HepG2 (cell line): ENCODE results near the gene C2orf81. TPM values are rescaled to one million over a fixed set of nuclear protein-coding genes. Genes with fewer than 3 reads are reported as not detected.

Experiments used
- CSRNP1 ChIP-seq: sonication (generic); formaldehyde crosslinking; IDR thresholded peaks from 2 replicates; pipeline ENCODE4 v1.8.1; 2023; ENCODE audit warnings: mild to moderate bottlenecking, missing genetic modification reagents
- HNF1B ChIP-seq: sonication (generic); formaldehyde crosslinking; IDR thresholded peaks from 2 replicates; pipeline ENCODE4 v1.5.1; 2020; ENCODE audit warnings: mild to moderate bottlenecking, moderate library complexity, missing genetic modification reagents
- HNRNPK ChIP-seq: fragments of 200-400 bp; formaldehyde crosslinking; IDR thresholded peaks from 2 replicates; pipeline ENCODE4 v1.6.1; 2018; ENCODE audit warnings: low read length, low read depth, moderate library complexity, mild to moderate bottlenecking; ENCODE audit not compliant: poor library complexity, severe bottlenecking
- MXD4 ChIP-seq: IDR thresholded peaks from 2 replicates; pipeline ENCODE4 v1.6.1; 2016; ENCODE audit warnings: mild to moderate bottlenecking, missing biosample characterization, missing genetic modification reagents
- PAWR ChIP-seq: sonication (generic); formaldehyde crosslinking; IDR thresholded peaks from 2 replicates; pipeline ENCODE4 v1.4.0; 2020; ENCODE audit warnings: missing genetic modification reagents, mild to moderate bottlenecking, borderline replicate concordance
- ZNF274 ChIP-seq: sonication (generic); formaldehyde crosslinking; IDR thresholded peaks from 2 replicates; pipeline ENCODE4 v1.5.1; 2020; ENCODE audit warnings: mild to moderate bottlenecking, missing genetic modification reagents
- ZNF317 ChIP-seq: sonication (generic); formaldehyde crosslinking; IDR thresholded peaks from 2 replicates; pipeline ENCODE4 v1.5.0; 2020; ENCODE audit warnings: mild to moderate bottlenecking, missing genetic modification reagents
- ZNF44 ChIP-seq: sonication (generic); formaldehyde crosslinking; IDR thresholded peaks from 2 replicates; pipeline ENCODE4 v1.5.1; 2020; ENCODE audit warnings: mild to moderate bottlenecking, missing genetic modification reagents
- ZNF678 ChIP-seq: sonication (generic); formaldehyde crosslinking; IDR thresholded peaks from 2 replicates; pipeline ENCODE4 v1.4.0; 2020; ENCODE audit warnings: mild to moderate bottlenecking, missing genetic modification reagents
- ZSCAN30 ChIP-seq: sonication (generic); formaldehyde crosslinking; IDR thresholded peaks from 2 replicates; pipeline ENCODE4 v1.5.0; 2020; ENCODE audit warnings: mild to moderate bottlenecking, missing genetic modification reagents
- polyA plus RNA-seq, 8 experiments: library from polyadenylated mRNA; depleted of rRNA in 3 of 8; stranded (reverse) in 7 of 8; unstranded in 1 of 8; fragments of >200 nt; fragmentation: Illumina TruSeq in 4 of 8; extraction: Trizol in 4 of 8; gene quantifications; 2 replicates each; pipeline versions ENCODE4 v1.2.1 to v1.2.3, GENCODE V29; 2011 to 2016; ENCODE audit warnings: low read depth in 4 of 8, missing spikeins in 1 of 8, mixed read lengths in 1 of 8; ENCODE audit not compliant: insufficient read depth in 1 of 8
- total RNA-seq, 5 experiments: library from RNA; depleted of rRNA; stranded (reverse); fragments of >200 nt; fragmentation: Illumina TruSeq; extraction: Trizol; gene quantifications; 2 replicates each; pipeline ENCODE4 v1.2.3, GENCODE V29; 2016; ENCODE audit warnings: low read depth in 1 of 5
- TF ChIP-seq, protein P1 (sequence below): sonication (generic); formaldehyde crosslinking; IDR thresholded peaks from 2 replicates; pipeline ENCODE4 v1.9.0; 2021; ENCODE audit warnings: mild to moderate bottlenecking, missing genetic modification reagents
- TF ChIP-seq, protein P2 (sequence below), 2 experiments: IDR thresholded peaks; 2 replicates each; pipeline ENCODE4 v1.6.1; 2011 to 2012; ENCODE audit warnings: low read length in 2 of 2, borderline replicate concordance in 1 of 2, low read depth in 1 of 2, mild to moderate bottlenecking in 1 of 2, moderate library complexity in 1 of 2
- TF ChIP-seq, protein P3 (sequence below): IDR thresholded peaks from 2 replicates; pipeline ENCODE4 v1.6.1; 2012; ENCODE audit warnings: inconsistent platforms

The C2orf81 gene
- total and polyA plus RNA-seq, 2 of the 13 experiments (the other 11 are each of a cell fraction or from before 2014, with no cell fraction given) = 0.15 to 0.17 TPM

DNA sequence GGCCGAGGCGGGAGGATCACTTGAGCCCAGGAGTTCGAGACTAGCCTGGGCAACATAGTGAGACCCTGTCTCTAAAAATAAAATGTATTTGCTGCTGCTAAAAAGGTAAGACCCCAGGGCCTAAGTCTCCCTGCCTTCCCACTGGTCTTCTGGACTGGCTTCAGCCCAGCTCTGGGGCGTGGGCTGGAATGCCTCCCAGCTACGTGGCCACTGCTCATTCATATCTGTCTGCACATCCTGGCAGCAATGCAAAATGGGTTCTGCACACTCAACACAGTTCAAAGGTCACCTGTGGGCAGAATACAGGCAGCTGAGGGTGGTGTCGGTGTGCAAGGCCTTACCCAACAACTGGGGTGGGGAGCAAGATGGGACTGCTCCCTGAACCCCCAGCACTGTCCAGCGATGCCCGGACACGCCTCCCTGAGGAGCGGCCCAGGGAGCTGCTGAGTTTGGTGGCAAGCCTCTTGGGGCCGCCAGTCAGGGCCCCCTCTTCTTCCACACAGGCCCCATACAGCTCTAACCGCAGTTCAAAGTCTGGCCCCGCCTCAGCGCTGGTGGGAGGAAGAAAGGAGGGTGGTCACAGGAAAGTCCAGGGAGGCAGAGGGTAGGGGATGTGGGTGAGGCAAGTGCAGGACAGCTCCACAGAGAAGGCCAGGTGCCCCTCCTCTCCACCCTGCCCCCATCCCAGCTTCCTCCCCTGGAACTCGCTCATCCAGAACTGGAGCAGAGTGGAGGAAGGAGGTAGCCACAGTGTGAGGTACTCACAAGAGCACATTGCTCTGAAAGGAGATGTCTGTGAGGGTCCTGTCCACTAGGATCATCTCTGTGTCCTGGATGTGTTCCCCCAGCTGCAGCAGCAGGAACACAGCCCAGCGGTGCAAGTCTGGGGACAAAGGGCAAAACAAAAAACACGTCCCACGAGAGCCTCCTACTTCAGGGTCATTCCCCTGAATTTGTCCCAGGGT is 8.3 kb upstream of the C2orf81 start (continued):
- TF ChIP-seq CSRNP1 = peak; percentile 75; the same call in 1 of the 2 replicates
- peak; percentile 70 for TF ChIP-seq ZNF44 (CRISPR knock-in tag)
- no peak for TF ChIP-seq PAWR (CRISPR knock-in tag)
- TF ChIP-seq HNF1B = peak; percentile 82
- TF ChIP-seq HNRNPK = no peak
- TF ChIP-seq ZSCAN30 = no peak
- 0 out of 2 replicates have a peak, but pooled peaks have one; percentile 25 for TF ChIP-seq ZNF274 (CRISPR knock-in tag)
- TF ChIP-seq, protein P1, sequence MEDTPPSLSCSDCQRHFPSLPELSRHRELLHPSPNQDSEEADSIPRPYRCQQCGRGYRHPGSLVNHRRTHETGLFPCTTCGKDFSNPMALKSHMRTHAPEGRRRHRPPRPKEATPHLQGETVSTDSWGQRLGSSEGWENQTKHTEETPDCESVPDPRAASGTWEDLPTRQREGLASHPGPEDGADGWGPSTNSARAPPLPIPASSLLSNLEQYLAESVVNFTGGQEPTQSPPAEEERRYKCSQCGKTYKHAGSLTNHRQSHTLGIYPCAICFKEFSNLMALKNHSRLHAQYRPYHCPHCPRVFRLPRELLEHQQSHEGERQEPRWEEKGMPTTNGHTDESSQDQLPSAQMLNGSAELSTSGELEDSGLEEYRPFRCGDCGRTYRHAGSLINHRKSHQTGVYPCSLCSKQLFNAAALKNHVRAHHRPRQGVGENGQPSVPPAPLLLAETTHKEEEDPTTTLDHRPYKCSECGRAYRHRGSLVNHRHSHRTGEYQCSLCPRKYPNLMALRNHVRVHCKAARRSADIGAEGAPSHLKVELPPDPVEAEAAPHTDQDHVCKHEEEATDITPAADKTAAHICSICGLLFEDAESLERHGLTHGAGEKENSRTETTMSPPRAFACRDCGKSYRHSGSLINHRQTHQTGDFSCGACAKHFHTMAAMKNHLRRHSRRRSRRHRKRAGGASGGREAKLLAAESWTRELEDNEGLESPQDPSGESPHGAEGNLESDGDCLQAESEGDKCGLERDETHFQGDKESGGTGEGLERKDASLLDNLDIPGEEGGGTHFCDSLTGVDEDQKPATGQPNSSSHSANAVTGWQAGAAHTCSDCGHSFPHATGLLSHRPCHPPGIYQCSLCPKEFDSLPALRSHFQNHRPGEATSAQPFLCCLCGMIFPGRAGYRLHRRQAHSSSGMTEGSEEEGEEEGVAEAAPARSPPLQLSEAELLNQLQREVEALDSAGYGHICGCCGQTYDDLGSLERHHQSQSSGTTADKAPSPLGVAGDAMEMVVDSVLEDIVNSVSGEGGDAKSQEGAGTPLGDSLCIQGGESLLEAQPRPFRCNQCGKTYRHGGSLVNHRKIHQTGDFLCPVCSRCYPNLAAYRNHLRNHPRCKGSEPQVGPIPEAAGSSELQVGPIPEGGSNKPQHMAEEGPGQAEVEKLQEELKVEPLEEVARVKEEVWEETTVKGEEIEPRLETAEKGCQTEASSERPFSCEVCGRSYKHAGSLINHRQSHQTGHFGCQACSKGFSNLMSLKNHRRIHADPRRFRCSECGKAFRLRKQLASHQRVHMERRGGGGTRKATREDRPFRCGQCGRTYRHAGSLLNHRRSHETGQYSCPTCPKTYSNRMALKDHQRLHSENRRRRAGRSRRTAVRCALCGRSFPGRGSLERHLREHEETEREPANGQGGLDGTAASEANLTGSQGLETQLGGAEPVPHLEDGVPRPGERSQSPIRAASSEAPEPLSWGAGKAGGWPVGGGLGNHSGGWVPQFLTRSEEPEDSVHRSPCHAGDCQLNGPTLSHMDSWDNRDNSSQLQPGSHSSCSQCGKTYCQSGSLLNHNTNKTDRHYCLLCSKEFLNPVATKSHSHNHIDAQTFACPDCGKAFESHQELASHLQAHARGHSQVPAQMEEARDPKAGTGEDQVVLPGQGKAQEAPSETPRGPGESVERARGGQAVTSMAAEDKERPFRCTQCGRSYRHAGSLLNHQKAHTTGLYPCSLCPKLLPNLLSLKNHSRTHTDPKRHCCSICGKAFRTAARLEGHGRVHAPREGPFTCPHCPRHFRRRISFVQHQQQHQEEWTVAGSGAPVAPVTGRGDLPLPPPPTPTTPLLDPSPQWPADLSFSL (CRISPR knock-in tag) = peak; percentile 15; the same call in 1 of the 2 replicates
- TF ChIP-seq, protein P2, sequence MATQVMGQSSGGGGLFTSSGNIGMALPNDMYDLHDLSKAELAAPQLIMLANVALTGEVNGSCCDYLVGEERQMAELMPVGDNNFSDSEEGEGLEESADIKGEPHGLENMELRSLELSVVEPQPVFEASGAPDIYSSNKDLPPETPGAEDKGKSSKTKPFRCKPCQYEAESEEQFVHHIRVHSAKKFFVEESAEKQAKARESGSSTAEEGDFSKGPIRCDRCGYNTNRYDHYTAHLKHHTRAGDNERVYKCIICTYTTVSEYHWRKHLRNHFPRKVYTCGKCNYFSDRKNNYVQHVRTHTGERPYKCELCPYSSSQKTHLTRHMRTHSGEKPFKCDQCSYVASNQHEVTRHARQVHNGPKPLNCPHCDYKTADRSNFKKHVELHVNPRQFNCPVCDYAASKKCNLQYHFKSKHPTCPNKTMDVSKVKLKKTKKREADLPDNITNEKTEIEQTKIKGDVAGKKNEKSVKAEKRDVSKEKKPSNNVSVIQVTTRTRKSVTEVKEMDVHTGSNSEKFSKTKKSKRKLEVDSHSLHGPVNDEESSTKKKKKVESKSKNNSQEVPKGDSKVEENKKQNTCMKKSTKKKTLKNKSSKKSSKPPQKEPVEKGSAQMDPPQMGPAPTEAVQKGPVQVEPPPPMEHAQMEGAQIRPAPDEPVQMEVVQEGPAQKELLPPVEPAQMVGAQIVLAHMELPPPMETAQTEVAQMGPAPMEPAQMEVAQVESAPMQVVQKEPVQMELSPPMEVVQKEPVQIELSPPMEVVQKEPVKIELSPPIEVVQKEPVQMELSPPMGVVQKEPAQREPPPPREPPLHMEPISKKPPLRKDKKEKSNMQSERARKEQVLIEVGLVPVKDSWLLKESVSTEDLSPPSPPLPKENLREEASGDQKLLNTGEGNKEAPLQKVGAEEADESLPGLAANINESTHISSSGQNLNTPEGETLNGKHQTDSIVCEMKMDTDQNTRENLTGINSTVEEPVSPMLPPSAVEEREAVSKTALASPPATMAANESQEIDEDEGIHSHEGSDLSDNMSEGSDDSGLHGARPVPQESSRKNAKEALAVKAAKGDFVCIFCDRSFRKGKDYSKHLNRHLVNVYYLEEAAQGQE (IDR thresholded peaks at IDR 0.05; ENCODE audit: borderline replicate concordance in 1 of 2, low read depth in 1 of 2, low read length in 2 of 2) = peak in 1 of 2 experiments; percentile 66; a peak in 2 of 4 replicates
- TF ChIP-seq MXD4 (CRISPR knock-in tag) = no peak
- peak; percentile 91 for TF ChIP-seq ZNF678 (CRISPR knock-in tag)
- TF ChIP-seq ZNF317 (CRISPR knock-in tag) = no peak
- TF ChIP-seq, protein P3, sequence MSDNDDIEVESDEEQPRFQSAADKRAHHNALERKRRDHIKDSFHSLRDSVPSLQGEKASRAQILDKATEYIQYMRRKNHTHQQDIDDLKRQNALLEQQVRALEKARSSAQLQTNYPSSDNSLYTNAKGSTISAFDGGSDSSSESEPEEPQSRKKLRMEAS = peak; percentile 71
